H1 (cell line): ENCODE data around the gene TRAF3IP1. TPM values are rescaled to one million over a fixed set of nuclear protein-coding genes. Genes with fewer than 3 reads are reported as not detected.

Experiments
- CTCF ChIA-PET: fragments of 300-600 bp; sonication (Branson Sonifier 250); formaldehyde crosslinking; loops from one replicate; lab custom pipeline; 2021; ENCODE audit not compliant: partially characterized antibody; lab: Charles Lee
- POLR2A ChIA-PET: fragments of 300-600 bp; sonication (Branson Sonifier 250); formaldehyde crosslinking; loops from one replicate; lab custom pipeline; 2021; ENCODE audit warnings: inconsistent platforms; ENCODE audit not compliant: partially characterized antibody; lab: Charles Lee
- DNase-seq, 2 experiments: peaks; one replicate each; pipeline versions ENCODE4 v3.0.0 to v3.0.0-alpha.2; 2010 to 2022; ENCODE audit warnings: low spot score in 2 of 2, low read depth in 1 of 2, mixed read lengths in 1 of 2
- FAIRE-seq: peaks from 2 replicates; lab custom pipeline; 2011; peaks lifted over from hg19 to GRCh38; lab: Jason Lieb, UNC
- H2AFZ ChIP-seq: 2 replicates; pipeline ENCODE4 v1.8.1; 2012; ENCODE audit warnings: low read length, inconsistent platforms
- H2AK5ac ChIP-seq: 2 replicates; pipeline ENCODE4 v1.6.1; 2013; ENCODE audit warnings: low read depth, low read length
- H2BK120ac ChIP-seq: replicated peaks from 2 replicates; pipeline ENCODE3; 2013; ENCODE audit warnings: low read depth, low read length, inconsistent platforms
- H2BK12ac ChIP-seq: 2 replicates; pipeline ENCODE4 v1.6.1; 2013; ENCODE audit warnings: low read depth, low read length
- H2BK15ac ChIP-seq: 2 replicates; pipeline ENCODE4 v1.6.1; 2013; ENCODE audit warnings: low read length
- H2BK20ac ChIP-seq: 2 replicates; pipeline ENCODE4 v1.6.1; 2013; ENCODE audit warnings: low read length
- H2BK5ac ChIP-seq: 2 replicates; pipeline ENCODE4 v1.6.1; 2013; ENCODE audit warnings: low read depth, low read length
- H3K14ac ChIP-seq: 2 replicates; pipeline ENCODE4 v1.6.1; 2013; ENCODE audit warnings: inconsistent platforms; ENCODE audit not compliant: insufficient read length
- H3K18ac ChIP-seq: 2 replicates; pipeline ENCODE4 v1.6.1; 2013; ENCODE audit warnings: low read length; ENCODE audit errors: extremely low read depth
- H3K23ac ChIP-seq: 2 replicates; pipeline ENCODE4 v1.6.1; 2013; ENCODE audit warnings: inconsistent platforms; ENCODE audit not compliant: insufficient read length
- H3K23me2 ChIP-seq: 2 replicates; pipeline ENCODE4 v1.6.1; 2013; ENCODE audit warnings: low read depth, low read length
- H3K27ac ChIP-seq: 2 replicates; pipeline ENCODE4 v1.6.1; 2011; ENCODE audit warnings: low read depth, low read length, inconsistent platforms
- H3K27me3 ChIP-seq, 4 experiments: replicated peaks in 1 of 4; 1 replicate in 1 of 4; 2 replicates in 3 of 4; pipeline versions ENCODE4 v1.6.1 to v1.8.1; 2011 to 2013; ENCODE audit warnings: low read length in 3 of 4, mild to moderate bottlenecking in 3 of 4, inconsistent platforms in 2 of 4, mixed read lengths in 2 of 4, moderate library complexity in 1 of 4; ENCODE audit not compliant: control insufficient read depth in 3 of 4, insufficient read depth in 3 of 4; ENCODE audit errors: extremely low read depth in 1 of 4
- H3K36me3 ChIP-seq, 4 experiments: 2 replicates each; pipeline versions ENCODE4 v1.6.1 to v1.8.1; 2011 to 2013; ENCODE audit warnings: mild to moderate bottlenecking in 4 of 4, low read length in 3 of 4, moderate library complexity in 2 of 4, control low read depth in 1 of 4, inconsistent platforms in 1 of 4; ENCODE audit not compliant: insufficient read depth in 4 of 4, control insufficient read depth in 2 of 4
- H3K4ac ChIP-seq: replicated peaks from 2 replicates; pipeline ENCODE3; 2013; ENCODE audit warnings: low read length, low read depth, mixed read lengths, inconsistent platforms; ENCODE audit not compliant: insufficient read length
- H3K4me1 ChIP-seq, 4 experiments: replicated peaks in 1 of 4; 1 replicate in 1 of 4; 2 replicates in 3 of 4; pipeline versions ENCODE4 v1.6.1 to v1.8.1; 2011 to 2013; ENCODE audit warnings: low read length in 3 of 4, inconsistent platforms in 2 of 4, mixed read lengths in 1 of 4; ENCODE audit not compliant: insufficient read depth in 4 of 4, control insufficient read depth in 3 of 4
- H3K4me2 ChIP-seq, 2 experiments: 2 replicates each; pipeline versions ENCODE4 v1.6.1 to v1.8.1; 2011 to 2013; ENCODE audit warnings: low read depth in 2 of 2, low read length in 2 of 2, control low read depth in 1 of 2, inconsistent platforms in 1 of 2, mild to moderate bottlenecking in 1 of 2; ENCODE audit not compliant: insufficient read depth in 1 of 2
- H3K4me3 ChIP-seq, 4 experiments: fragments of 200-600, 300-600 bp in 1 of 4; sonication (generic), shearing (Covaris generic), sonication (Bioruptor Twin) in 1 of 4; 2 replicates each; pipeline versions ENCODE4 v1.5.1 to v1.8.1; 2011 to 2016; ENCODE audit warnings: low read length in 4 of 4, low read depth in 3 of 4, control low read depth in 2 of 4, inconsistent platforms in 2 of 4, mild to moderate bottlenecking in 2 of 4, mixed read lengths in 1 of 4, moderate library complexity in 1 of 4; ENCODE audit not compliant: insufficient read depth in 2 of 4; ENCODE audit errors: extremely low read depth in 1 of 4
- H3K56ac ChIP-seq: replicated peaks from 2 replicates; pipeline ENCODE3; 2013; ENCODE audit warnings: low read depth, mild to moderate bottlenecking, mixed read lengths, low read length, inconsistent platforms; ENCODE audit not compliant: insufficient read length
- H3K79me1 ChIP-seq: 2 replicates; pipeline ENCODE4 v1.6.1; 2013; ENCODE audit warnings: low read depth, low read length, control low read depth
- H3K79me2 ChIP-seq, 2 experiments: 2 replicates each; pipeline versions ENCODE4 v1.6.1 to v1.8.1; 2012 to 2013; ENCODE audit warnings: low read length in 2 of 2, mild to moderate bottlenecking in 2 of 2, inconsistent platforms in 1 of 2; ENCODE audit not compliant: insufficient read depth in 2 of 2, control insufficient read depth in 1 of 2
- H3K9ac ChIP-seq, 4 experiments: replicated peaks in 1 of 4; 1 replicate in 1 of 4; 2 replicates in 3 of 4; pipeline versions ENCODE4 v1.6.1 to v1.8.1; 2011 to 2013; ENCODE audit warnings: low read depth in 3 of 4, low read length in 3 of 4, control low read depth in 2 of 4, mild to moderate bottlenecking in 2 of 4, moderate library complexity in 2 of 4, inconsistent platforms in 1 of 4; ENCODE audit errors: extremely low read depth in 1 of 4
- H3K9me3 ChIP-seq, 2 experiments: 2 replicates each; pipeline versions ENCODE4 v1.6.1 to v1.8.1; 2012 to 2013; ENCODE audit warnings: mild to moderate bottlenecking in 2 of 2, moderate library complexity in 2 of 2, control low read depth in 1 of 2, inconsistent platforms in 1 of 2, low read depth in 1 of 2, low read length in 1 of 2, mixed read lengths in 1 of 2; ENCODE audit not compliant: insufficient read depth in 2 of 2
- H4K20me1 ChIP-seq, 2 experiments: replicated peaks in 1 of 2; 2 replicates each; pipeline versions ENCODE3 to v1.8.1; 2011 to 2013; ENCODE audit warnings: inconsistent platforms in 2 of 2, low read length in 2 of 2, mild to moderate bottlenecking in 1 of 2; ENCODE audit not compliant: insufficient read depth in 2 of 2, control insufficient read depth in 1 of 2
- H4K5ac ChIP-seq: 2 replicates; pipeline ENCODE4 v1.6.1; 2013; ENCODE audit warnings: low read length, low read depth, mixed read lengths, inconsistent platforms; ENCODE audit not compliant: insufficient read length
- H4K8ac ChIP-seq: 2 replicates; pipeline ENCODE4 v1.8.0; 2013; ENCODE audit warnings: mild to moderate bottlenecking, moderate library complexity, low read length, inconsistent platforms; ENCODE audit not compliant: insufficient read depth; ENCODE audit errors: extremely low read depth
- H4K91ac ChIP-seq: replicated peaks from 2 replicates; pipeline ENCODE3; 2013; ENCODE audit warnings: low read length, mixed read lengths, inconsistent platforms; ENCODE audit not compliant: insufficient read length
- ATF3 ChIP-seq: IDR thresholded peaks from 2 replicates; pipeline ENCODE4 v1.6.1; 2011; ENCODE audit warnings: low read depth, mild to moderate bottlenecking, low read length; ENCODE audit not compliant: insufficient read depth
- BACH1 ChIP-seq: IDR thresholded peaks from 2 replicates; pipeline ENCODE4 v1.6.1; 2012; ENCODE audit warnings: low read length, improper control_type of control experiment
- CEBPB ChIP-seq: IDR thresholded peaks from 2 replicates; pipeline ENCODE4 v1.6.1; 2012; ENCODE audit warnings: low read depth, low read length
- EP300 ChIP-seq, 2 experiments: IDR thresholded peaks; 1 replicate in 1 of 2; 2 replicates in 1 of 2; pipeline ENCODE4 v1.6.1; 2011 to 2012; ENCODE audit warnings: low read depth in 2 of 2, low read length in 2 of 2, mild to moderate bottlenecking in 2 of 2, borderline replicate concordance in 1 of 2, inconsistent platforms in 1 of 2, moderate library complexity in 1 of 2
- GTF2F1 ChIP-seq: IDR thresholded peaks from 2 replicates; pipeline ENCODE4 v1.6.1; 2012; ENCODE audit warnings: low read depth, low read length, improper control_type of control experiment, borderline replicate concordance
- HDAC6 ChIP-seq: IDR thresholded peaks from one replicate; pipeline ENCODE4 v1.7.1; 2012; ENCODE audit warnings: low read depth, mild to moderate bottlenecking, inconsistent platforms, low read length, moderate library complexity
- RAD21 ChIP-seq, 2 experiments: IDR thresholded peaks in 1 of 2; conservative IDR thresholded peaks in 1 of 2; 2 replicates each; pipeline ENCODE4 v1.6.1; 2011; ENCODE audit warnings: low read depth in 2 of 2, low read length in 2 of 2, improper control_type of control experiment in 1 of 2, inconsistent platforms in 1 of 2, mild to moderate bottlenecking in 1 of 2, moderate library complexity in 1 of 2
- SP2 ChIP-seq: IDR thresholded peaks from 2 replicates; pipeline ENCODE4 v1.6.1; 2012; ENCODE audit warnings: mild to moderate bottlenecking, low read length, inconsistent platforms
- TAF1 ChIP-seq: IDR thresholded peaks from 2 replicates; pipeline ENCODE4 v1.6.1; 2011; ENCODE audit warnings: mild to moderate bottlenecking, low read depth, low read length
- TBP ChIP-seq: IDR thresholded peaks from 2 replicates; pipeline ENCODE4 v1.6.1; 2011; ENCODE audit warnings: low read depth, low read length, improper control_type of control experiment
- TEAD4 ChIP-seq: IDR thresholded peaks from 2 replicates; pipeline ENCODE4 v1.6.1; 2012; ENCODE audit warnings: low read depth, low read length, inconsistent platforms, mixed read lengths
- ZNF274 ChIP-seq: IDR thresholded peaks from 2 replicates; pipeline ENCODE4 v1.7.0; 2012; ENCODE audit warnings: low read length, borderline replicate concordance; ENCODE audit errors: extremely low read depth
- WGBS, 2 experiments: shearing (Covaris generic) in 1 of 2; methylation state at CpG; one replicate each; pipeline versions ENCODE4 v1.1.6 to v1.1.7; 2013 to 2015; ENCODE audit warnings: low lambda C conversion rate in 2 of 2, mixed read lengths in 2 of 2, inconsistent platforms in 1 of 2, low coverage in 1 of 2, missing lambda C conversion rate in 1 of 2; ENCODE audit not compliant: insufficient replicate concordance in 2 of 2, insufficient coverage in 1 of 2, insufficient read length in 1 of 2; ENCODE audit errors: extremely low coverage in 1 of 2, missing lambda C conversion rate in 1 of 2; 5-methylcytosine and 5-hydroxymethylcytosine counted together
- polyA plus RNA-seq, 7 experiments: library from polyadenylated mRNA; depleted of rRNA in 3 of 7; stranded (reverse) in 5 of 7; unstranded in 2 of 7; fragments of >200 nt in 5 of 7; fragments of 200-250 nt in 2 of 7; gene quantifications; 1 replicate in 5 of 7; 2 replicates in 1 of 7; 4 replicates in 1 of 7; pipeline versions ENCODE4 v1.2.1 to v1.2.3, GENCODE V29; 2011 to 2013; ENCODE audit warnings: missing spikeins in 2 of 7, mixed read lengths in 2 of 7
- total RNA-seq: library from RNA; stranded (reverse); fragmentation: NEBNext Ultra II Directional; extraction: Animal tissue kit (Norgen Biotek cat#: 25700); gene quantifications from 2 replicates; pipeline ENCODE4 v1.2.1, GENCODE V29; 2021

Gene TRAF3IP1
- total and polyA plus RNA-seq, 2 of the 8 experiments (the other 6 are each of a cell fraction or from before 2014, with no cell fraction given) = 2.3 to 17.5 TPM

GRCh38 chr2:238331916-238332315 lies 11.6 kb downstream of the TRAF3IP1 start:
- no peak for DNase-seq
- Histone ChIP-seq H3K4me2 (no peak overlapping the region), H3K9me3 (no peaks in the 10 kb centered on the region), H2BK120ac (no peak overlapping the region), H4K8ac (no peak overlapping the region), H4K20me1 (peaks cover 0 to 6% of the 10 kb centered on the region in 2 experiments), H2BK12ac (no peak overlapping the region), H3K4ac (no peak overlapping the region), H3K36me3 (peaks cover 0 to 20% (median under 1%) of the 10 kb centered on the region in 4 experiments; a peak in 4 of 8 replicates), H2BK20ac (no peak overlapping the region), H3K9ac (no peak overlapping the region), H3K56ac (no peak overlapping the region), H3K18ac (no peak overlapping the region), H2BK15ac (no peak overlapping the region), H3K4me1 (no peaks in the 10 kb centered on the region), H3K79me1 (no peaks in the 10 kb centered on the region; the same call in 1 of the 2 replicates), H2AFZ (no peak overlapping the region), H3K23ac (no peak overlapping the region), H4K91ac (no peak overlapping the region), H2AK5ac (no peak overlapping the region), H3K23me2 (no peaks in the 10 kb centered on the region), H3K27me3 (no peaks in the 10 kb centered on the region), H4K5ac (no peak overlapping the region), H2BK5ac (no peak overlapping the region), H3K27ac (no peak overlapping the region), H3K4me3 (no peak overlapping the region), H3K14ac (no peak overlapping the region), H3K79me2 (no peaks in the 10 kb centered on the region)
- no peak for TF ChIP-seq HDAC6
- TF ChIP-seq TAF1 = no peak
- TF ChIP-seq TBP = no peak
- no peak for TF ChIP-seq BACH1
- TF ChIP-seq SP2 = no peak
- no peak for TF ChIP-seq ATF3
- no peak for TF ChIP-seq TEAD4
- no peak for TF ChIP-seq CEBPB
- TF ChIP-seq EP300 (IDR thresholded peaks at IDR 0.05; ENCODE audit: borderline replicate concordance in 1 of 2, low read depth in 2 of 2, low read length in 2 of 2) = no peak
- TF ChIP-seq GTF2F1 = no peak
- TF ChIP-seq RAD21 (IDR thresholded peaks at IDR 0.05 in 1 of 2, conservative IDR thresholded peaks at IDR 0.05 in 1 of 2; ENCODE audit: low read depth in 2 of 2, low read length in 2 of 2) = no peak
- TF ChIP-seq ZNF274 = no peak
- CTCF ChIA-PET = interaction anchor here (0.9 kb wide), 1 partner anchor 35 kb away, joined by 3 read pairs; no protein-coding TSS in a partner anchor
- FAIRE-seq = no peak
- POLR2A ChIA-PET = no interaction called here
- 91% methylated on average over 5 of the region's 5 CpGs; no CpG with 5 or more reads in 1 of the 2 experiments for WGBS, 2 experiments
